Measurements from ENCODE around the gene BRAF.
"Not testable (repeated sequence)": the region's sequence is repeated elsewhere in the genome, so short reads cannot be mapped to it uniquely, and the experiment has no call there.

Gene BRAF

DNA sequence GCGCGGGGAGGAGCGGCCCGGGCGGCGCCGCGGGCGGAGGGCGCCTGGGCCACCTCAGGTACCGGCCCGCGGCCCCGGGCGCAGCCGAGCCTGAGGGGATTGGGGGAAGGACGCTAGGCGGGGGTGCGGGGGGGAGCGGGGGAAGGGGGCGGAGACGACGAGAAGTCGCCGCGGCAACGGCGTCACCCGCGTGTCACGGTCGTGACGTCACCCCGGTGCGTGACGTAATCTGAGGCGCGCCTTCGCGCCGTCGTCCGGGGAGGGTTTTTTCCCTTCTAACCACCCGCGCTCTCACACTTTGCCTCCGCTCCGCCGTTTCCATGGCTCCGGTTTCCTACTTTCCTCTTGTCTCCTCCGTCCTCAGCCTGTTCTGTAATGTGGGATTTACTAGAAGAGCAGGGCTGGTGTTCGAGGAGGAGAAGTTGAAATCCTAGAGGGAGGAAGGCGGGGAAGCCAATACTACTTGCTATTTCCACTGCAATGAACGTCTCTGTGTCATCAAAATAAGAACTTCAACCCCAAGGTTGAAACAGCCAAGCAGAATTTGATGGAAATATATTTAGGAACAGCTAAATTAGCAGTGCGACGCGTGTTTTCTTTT is at the start of gene BRAF:
BRAF (minus strand) TSS at position 109 of the 601 bp plus-strand sequence. CDS start 226 bp downstream, outside the sequence.
- FAIRE-seq, result peak; percentile 30

DNA sequence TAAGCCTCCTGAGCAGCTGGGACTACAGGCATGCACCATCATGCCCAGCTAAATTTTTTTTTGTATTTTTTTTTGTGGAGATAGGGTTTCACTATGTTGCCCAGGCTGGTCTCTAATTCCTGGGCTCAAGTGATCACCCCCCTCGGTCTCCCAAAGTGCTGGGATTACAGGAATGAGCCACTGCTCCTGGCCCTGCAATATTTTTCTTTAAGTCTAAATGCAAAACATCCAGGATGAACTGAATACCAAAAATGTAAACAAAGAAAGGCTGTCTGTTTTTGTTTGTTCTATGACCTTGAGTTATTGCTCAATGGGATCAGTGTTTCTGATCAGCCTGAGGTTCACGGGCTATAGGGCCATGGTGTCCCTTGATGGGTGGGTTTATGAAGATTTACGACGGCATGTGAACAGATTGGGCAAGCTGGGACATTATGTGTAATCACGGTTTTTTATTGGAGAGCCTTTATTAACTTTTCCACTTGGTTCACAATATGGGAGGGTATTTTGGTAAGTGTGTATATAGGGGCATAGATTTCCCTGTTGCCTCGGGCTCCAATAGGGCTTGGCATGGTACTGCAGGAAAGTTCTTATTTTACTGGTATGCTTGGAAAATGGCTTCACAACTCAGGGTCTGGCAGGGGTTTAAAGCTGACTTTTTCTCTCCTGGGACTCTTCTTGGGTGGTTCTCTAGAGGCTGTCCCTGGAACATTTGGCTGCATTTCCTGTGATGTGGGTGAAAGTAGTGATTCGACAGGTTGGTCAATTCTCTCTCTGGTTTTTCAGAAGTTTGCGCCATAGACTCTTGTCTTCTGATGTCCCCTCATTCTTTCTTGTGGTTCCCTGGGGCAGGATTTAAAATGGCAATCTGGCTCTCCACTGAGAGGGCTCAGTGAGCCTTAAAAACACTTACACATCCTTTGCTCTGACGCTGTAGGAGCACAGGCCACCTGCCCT is 48.4 kb upstream of the BRAF start:
- FAIRE-seq, result no peak

DNA sequence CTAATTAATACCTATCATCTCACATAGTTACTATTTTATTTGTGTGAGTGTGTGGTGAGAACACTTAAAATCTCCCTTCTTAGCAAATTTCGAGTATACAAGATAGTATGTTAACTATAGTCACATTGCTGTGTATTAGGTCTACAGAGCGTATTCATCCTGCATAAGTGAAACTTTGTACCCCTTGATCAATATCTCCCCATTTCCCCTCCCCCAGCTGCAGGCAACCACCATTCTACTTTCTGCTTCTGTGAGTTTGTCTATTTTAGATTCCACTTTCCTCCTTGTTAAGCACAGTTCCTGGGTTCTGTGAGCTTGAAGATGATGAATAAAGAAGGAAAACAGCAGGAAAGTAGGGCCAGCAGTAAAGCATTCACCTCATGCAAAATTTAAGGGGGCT is 47.6 kb upstream of the BRAF start:
- no peak for FAIRE-seq

DNA sequence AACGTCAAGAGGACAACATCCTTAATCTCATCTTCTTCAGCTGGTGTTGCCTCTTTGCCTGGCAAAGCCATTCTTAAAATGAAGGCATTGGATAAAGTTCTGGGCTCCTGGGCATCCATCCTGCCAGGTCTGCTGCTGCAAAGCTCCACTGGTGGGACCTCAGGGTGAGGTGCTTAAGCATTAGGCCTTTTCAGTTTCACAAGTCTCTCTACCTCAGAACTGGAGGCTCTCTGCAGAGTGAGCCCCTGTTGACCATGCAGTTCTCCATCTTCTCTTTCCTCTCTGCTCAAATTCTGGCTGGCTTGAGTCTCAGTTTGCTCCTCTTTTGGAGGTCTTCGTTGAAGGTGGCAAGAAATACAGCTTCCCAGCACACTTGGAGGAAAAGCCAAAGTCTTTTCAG is 42.7 kb upstream of the BRAF start:
- FAIRE-seq, result no peak

DNA sequence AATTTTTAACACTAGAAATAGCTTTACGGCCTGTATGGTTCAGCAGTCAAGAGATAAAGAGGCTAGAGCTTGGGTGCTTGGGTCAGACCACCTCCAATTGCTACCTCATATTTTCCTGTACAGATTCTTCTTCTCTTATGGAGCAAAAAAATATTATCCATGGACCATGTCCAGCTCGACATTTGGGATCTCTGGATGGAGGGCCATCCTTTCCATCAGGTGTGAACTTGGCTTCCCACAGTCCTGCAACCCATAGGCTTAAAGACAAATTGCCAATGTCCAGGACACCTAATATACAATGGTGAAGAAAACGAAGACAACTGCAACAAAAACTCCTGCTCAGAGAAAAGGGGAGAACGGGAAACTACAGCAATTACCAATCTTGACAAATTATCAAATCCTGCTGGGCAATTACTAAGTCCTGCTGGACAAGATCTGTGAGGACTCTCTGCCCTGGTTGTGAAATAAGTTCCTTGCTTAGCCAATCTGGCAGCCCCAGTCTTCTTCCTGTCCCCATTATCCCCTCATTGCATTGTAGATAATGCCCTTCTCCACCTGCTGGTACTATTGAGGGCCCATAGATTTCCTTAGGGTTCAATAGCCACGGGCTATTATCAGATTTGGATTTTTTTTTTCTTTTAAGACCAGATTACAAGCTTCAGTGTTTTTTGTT is 42.0 kb upstream of the BRAF start:
- no peak for FAIRE-seq

DNA sequence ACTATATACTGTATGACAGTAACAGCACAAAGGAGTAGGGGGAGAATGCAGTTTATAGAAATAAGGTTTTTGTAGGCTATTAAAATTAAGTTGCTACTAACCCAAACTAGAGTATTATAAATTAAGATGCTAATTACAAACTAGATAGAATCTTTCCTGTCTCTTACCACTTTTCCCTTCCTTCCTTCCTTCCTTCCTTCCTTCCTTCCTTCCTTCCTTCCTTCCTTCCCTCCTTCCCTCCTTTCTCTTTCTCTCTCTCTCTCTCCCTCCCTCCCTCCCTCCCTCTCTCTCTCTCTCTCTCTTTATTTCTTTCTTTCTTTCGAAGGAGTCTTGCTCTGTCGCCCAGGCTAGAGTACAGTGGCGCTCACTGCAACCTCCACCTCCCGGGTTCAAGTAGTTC is 36.4 kb upstream of the BRAF start:
- no peak for FAIRE-seq

DNA sequence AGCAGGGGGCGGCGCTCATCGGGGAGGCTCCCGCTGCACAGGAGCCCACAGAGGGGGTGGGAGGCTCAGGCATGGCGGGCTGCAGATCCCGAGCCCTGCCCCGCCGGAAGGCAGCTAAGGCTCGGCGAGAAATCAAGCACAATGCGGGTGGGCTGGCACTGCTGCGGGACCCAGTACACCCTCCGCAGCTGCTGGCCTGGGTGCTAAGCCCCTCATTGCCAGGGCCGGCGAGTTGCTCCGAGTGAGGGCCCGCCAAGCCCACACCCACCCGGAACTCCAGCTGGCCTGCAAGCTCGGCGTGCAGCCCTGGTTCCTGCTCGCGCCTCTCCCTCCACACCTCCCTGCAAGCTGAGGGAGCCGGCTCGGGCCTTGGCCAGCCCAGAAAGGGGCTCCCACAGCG is 32.3 kb upstream of the BRAF start:
- FAIRE-seq, result not testable (repeated sequence)

DNA sequence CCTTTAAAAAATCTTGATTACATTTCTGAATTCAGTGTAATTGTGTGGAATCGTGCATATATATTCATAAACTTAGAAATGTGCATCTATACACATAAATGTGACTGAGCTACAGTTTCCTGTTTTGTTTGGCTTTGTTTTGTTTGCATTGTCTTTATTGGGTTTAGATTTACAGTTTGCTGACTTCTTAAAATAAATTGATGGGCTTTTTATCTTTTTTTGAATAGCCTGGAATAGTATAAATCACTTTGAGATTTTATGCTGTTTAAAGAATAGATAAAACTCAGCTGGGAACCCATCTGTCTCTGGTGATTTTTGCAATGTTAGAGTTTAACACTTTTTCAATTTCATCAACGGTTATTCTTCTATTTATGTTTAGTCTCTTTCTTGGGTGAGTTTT is 21.2 kb upstream of the BRAF start:
- no peak for FAIRE-seq

DNA sequence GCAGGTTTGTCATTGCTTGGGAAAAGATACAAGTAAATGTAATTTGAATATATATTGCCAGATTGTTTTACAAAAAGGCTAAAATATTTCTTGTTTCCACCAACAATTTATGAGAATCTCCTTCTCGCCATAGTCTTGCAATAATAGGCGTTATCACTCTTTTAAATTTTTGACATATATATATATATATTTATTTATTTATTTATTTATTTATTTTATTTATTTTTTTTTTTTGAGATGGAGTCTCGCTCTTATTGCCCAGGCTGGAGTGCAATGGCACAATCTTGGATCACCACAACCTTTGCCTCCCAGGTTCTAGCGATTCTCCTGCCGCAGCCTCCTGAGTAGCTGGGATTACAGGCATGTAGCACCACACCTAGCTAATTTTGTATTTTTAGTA is 17.5 kb upstream of the BRAF start:
- not testable (repeated sequence) for FAIRE-seq

DNA sequence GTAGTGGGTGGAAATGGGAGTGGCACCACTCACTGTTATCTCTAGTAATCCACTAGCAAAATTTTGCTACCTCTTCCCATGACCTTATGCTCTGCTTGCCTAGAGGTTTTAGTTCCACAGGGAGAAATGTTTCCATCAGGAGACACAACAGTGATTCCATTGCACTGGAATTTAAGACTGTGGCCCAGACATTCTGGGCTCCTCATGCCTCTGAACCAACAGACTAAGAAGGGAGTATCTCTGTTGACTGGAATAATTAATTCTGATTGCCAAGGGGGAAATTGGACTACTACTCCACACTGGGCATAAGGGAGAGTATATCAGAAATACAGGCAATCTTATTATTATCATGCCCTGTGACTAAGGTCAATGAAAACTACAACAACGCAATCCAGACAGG is 16.2 kb upstream of the BRAF start:
- no peak for FAIRE-seq

DNA sequence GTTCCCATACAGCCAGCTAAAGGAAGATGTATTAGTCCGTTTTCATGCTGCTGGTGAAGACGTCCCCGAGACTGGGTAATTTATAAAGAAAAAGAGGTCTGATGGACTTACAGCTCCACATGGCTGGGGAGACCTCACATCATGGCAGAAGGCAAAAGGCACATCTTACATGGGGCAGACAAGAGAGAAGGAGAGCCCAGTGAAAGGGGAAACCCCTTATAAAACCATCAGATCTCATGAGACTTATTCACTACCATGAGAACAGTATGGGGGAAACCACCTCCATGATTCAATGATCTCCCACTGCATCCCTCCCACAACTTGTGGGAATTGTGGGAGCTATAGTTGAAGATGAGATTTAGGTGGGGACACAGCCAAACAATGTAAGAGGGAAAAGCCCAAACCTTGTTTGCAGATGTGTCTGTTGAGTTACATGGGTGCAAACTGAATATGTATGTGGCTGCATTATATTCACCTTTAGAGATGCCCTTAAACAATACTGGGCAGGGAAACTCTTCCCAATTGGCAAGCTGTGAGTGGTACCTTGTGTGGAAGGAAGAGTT is 13.1 kb upstream of the BRAF start:
- FAIRE-seq, result no peak

DNA sequence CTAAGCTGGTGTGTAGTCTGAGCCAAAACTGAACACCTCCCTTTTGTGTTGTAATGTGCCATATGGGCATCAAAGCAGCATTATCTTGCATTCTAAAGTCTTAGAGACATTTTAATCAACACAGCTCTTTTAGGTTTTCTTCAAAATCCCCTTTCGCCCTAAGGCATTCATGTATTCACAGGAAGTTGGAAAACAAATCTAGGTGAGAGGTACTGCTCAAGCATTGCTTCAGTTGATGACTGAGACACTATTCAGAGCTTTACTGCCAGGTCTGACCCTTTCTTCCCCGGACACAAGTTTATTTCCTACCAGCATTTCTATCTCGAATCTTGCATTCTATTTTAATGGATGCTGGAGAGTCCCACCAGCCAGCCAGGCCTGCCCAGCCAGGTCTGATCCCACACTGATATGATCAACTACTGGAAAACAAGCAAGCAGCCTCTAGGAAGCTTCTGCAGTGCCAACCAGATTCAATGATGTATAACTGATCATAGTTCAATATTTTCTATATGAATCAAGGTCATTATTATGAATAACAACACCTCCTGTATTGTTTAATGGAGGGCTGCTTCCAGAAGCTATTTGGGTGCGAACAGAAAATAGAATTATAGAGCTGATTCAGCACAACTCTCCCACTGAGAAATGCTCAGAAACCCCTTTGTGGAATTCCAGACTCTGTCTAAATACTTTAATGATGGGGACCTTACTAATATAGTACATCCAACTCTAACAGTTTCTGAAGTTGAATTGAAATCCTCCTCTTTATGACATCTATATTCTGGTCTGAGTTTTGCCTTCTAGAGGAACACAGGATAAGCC is 4.0 kb upstream of the BRAF start:
- FAIRE-seq, result no peak

DNA sequence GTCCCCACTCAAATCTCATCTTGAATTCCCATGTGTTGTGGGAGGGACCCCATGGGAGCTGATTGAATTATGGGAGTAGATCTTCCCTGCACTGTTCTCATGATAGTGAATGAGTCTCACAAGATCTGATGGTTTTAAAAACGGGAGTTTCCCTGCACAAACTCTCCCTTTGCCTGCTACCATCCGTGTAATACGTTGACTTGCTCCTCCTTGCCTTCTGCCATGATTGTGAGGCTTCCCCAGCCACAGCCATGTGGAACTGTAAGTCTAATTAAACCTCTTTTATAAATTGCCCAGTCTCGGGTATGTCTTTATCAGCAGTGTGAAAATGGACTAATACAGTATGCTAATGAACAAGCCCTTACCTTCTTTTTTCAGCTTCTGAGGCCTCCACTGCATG is 3.2 kb upstream of the BRAF start:
- not testable (repeated sequence) for FAIRE-seq

DNA sequence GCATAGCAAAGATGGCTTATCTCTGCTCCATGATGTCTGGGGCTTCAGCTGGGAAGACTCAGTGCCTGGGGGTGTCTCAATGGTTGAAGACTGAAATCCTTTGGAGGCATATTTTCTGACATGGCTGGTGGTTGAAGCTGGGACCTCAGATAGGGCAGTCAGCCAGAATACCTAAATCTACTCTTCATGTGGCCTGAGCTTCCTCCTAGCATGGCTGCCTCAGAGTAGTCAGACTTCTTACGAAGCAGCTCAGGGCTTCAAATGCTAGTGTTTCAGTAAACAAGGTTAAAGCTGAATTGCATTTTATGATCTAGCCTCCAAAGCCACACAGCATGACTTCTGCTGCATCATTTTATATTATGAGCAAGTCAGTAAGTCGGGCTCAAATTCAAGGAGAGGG is 2.6 kb upstream of the BRAF start:
- no peak for FAIRE-seq

DNA sequence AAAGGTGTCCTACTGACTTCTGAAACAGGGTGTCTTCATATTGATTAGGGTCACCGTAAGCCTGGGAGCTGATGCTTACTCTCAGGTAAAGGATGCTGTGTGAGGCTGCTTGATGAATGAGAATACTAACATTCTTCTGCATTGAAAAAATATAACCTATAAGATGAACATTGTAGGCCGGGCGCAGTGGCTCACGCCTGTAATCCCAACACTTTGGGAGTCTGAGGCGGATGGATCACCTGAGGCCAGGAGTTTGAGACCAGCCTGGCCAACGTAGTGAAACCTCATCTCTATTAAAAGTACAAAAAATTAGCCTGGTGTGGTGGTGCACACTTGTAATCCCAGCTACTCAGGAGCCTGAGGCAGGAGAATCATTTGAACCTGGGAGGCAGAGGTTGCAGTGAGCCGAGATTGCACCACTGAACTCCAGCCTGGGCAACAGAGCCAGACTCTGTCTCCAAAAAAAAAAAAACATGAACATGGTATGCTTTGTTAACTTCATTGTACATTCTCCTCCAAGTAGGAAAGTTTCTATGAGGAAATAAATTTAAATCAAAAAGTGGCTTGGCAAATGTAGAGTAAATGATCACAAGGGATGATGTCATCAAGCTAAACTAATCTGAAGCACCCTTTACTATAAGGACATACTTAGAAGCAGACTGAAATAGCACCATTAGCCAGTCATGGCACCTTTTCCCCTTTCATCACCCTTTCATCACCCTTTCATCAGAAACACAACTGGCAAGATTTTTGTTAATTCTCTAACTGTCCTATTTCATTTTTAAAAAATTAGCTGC is 1.5 kb upstream of the BRAF start:
- FAIRE-seq, result no peak

DNA sequence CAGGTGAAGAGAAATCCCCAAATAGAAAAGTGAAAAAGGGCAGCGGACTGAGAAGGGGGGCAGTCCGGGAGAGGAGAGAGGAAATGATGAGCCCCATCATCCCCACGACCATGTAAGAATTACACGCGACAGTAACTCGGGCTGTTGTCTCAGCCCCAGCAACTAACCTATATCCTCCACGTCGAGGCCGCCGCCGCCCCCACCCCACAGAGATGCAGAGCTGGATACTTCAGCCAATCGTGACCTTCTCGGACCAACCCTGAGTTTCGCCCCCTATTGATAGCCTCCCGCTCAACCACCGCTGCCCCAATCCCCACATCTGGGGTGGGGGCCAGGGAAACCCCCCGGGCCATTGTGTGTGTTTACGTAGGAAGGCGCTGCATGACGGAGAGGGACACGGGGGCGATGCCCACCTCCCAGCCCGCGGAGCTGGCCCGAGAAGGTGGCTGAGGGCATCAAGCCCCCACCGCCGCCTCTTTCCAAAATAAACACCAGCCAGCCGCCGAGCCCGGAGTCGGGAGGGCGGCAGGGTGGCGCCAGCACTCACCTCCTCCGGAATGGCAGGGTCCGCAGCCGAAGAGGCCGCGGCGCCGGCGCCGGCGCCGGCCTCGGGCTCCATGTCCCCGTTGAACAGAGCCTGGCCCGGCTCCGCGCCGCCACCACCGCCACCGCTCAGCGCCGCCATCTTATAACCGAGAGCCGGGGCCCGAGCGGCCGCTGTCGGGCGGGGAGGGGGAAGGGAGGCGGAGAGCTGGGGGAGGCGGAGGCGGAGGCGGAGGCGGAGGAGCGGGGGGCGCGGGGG is 509 bp downstream of the BRAF start:
- FAIRE-seq, result no peak

DNA sequence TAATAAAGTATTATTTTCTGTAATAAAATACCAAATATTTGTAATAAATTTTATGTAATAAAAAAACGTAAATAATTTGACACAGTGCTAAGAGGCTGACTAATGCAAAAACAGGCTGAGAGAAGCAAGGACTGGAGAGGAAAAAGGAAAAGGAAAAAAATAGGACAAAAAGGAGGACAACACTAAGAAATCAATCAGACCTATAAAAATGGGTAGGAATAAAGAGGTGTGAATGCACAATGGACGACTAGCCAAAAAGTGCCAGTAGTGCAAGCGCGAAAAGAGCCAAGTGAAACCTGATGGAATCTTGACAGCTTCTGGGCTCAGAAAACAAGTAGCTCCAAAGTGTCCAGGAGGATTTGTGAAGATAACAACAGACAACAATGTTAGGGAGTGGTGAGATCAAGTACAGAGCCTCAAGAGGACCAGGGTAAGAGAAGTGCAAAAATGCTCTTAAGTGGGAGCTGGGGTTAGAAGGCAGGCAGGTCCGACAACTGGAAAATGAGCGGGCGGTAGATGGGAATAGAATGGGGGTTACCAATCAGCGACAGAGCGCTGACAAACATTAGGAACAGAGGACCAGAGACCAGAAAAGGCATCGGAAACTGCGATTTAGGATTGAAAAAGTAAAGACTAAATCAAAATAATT is 1.2 kb downstream of the BRAF start:
- FAIRE-seq, result no peak

DNA sequence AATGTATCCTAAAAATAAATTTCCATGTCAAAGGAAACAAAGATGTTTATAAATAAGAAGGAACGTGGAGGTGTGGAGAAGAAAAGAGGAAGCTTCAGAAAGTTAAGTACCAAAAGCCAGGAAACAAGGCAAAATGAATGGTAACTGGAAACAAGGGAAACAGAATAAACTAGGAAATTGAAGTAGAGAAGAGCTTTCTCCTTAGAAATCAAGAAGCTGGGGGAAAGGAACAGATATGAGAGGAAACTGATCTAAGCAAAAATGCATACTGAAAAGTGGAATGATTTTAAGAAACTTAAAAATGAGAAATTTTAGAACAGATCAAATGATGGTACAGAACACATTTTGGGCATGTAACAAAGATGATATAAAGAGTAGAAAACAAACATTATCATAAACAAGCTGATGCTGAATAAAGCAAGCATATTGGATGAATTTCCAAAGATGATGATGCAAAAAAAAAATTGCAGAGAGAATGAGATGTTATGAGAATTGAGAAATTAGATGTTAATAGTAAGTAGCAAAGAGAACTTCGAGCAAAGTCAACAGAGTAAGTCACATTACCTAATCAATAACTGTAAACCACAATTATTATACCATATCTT is 1.9 kb downstream of the BRAF start:
- no peak for FAIRE-seq

DNA sequence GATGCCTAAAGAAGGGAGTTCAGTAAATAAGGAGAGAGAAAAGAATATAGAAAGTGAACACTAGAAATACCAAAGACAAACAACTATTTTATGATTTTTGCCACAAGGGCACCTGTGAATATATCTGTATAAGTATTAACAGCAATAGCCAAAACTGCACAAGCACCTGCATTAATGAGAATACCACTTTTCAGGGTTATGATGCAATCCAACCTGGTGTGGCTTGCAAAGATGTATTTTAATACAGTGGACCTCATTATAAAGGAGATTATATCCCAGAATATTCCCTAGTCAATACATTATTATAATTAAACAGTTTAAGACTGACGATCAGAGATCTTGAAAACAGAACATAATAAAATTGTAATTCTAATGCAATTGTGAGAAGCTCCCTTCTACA is 4.0 kb downstream of the BRAF start:
- no peak for FAIRE-seq

DNA sequence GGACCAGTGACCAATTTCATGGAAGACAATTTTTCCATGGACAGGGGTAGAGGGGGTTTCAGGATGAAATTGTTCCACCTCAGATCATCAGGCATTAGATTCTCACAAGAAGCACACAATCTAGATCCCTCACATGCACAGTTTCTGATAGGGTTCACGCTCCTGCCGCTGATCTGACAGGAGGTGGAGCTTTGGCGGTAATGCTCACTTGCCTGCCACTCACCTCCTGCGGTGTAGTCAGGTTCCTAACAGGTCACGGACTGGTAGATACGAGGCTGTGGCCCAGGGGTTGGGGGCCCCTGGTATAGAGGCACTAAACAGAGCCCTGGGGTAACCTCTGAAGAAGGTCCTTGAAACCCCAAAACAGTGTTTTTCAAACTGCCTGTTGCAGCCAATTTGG is 6.5 kb downstream of the BRAF start:
- FAIRE-seq, result no peak

All from islet of Langerhans (tissue), 1 donor.